HEK293 (cell line): ENCODE measurements around the gene MARF1.

ENCODE experiments used
- CTCF ChIA-PET: fragments of 350-600 bp; formaldehyde crosslinking; extraction: SDS; loops from one replicate; lab custom pipeline; 2021; ENCODE audit warnings: antibody characterized with exemption; lab: Yijun Ruan, JAX
- POLR2A ChIA-PET: fragments of 300-600 bp; formaldehyde crosslinking; extraction: SDS; loops from one replicate; lab custom pipeline; 2020; ENCODE audit warnings: antibody characterized with exemption, inconsistent platforms; lab: Yijun Ruan, JAX
- H3K27ac ChIP-seq: fragments of 200-500 bp; sonication (Bioruptor generic); 2 replicates; pipeline ENCODE4 v1.5.1; 2014; ENCODE audit warnings: low read depth, low read length, control low read depth, inconsistent platforms; ENCODE audit errors: extremely low read depth
- H3K36me3 ChIP-seq, 2 experiments: fragments of 200-500 bp in 1 of 2; sonication (Bioruptor generic) in 1 of 2; 1 replicate in 1 of 2; 2 replicates in 1 of 2; pipeline ENCODE4 v1.5.1; 2014 to 2017; ENCODE audit warnings: inconsistent platforms in 2 of 2, low read length in 2 of 2; ENCODE audit not compliant: control insufficient read depth in 2 of 2, insufficient read depth in 1 of 2
- H3K4me1 ChIP-seq: fragments of 200-500 bp; sonication (Bioruptor generic); 2 replicates; pipeline ENCODE4 v1.5.1; 2014; ENCODE audit warnings: mild to moderate bottlenecking, low read length, inconsistent platforms; ENCODE audit not compliant: control insufficient read depth, insufficient read depth
- H3K4me3 ChIP-seq: 2 replicates; pipeline ENCODE4 v1.5.1; 2011; ENCODE audit warnings: low read depth, mild to moderate bottlenecking, control low read depth, low read length, moderate library complexity
- H3K9me3 ChIP-seq: fragments of 200-500 bp; sonication (Bioruptor generic); 2 replicates; pipeline ENCODE4 v1.5.1; 2014; ENCODE audit warnings: low read depth, low read length, inconsistent platforms; ENCODE audit not compliant: control insufficient read depth, insufficient read depth
- EGR2 ChIP-seq: fragments of 450-650 bp; formaldehyde crosslinking; IDR thresholded peaks from 2 replicates; pipeline ENCODE4 v1.5.1; 2016; ENCODE audit warnings: low read depth, missing biosample characterization, missing genetic modification characterization
- HOXC10 ChIP-seq: sonication (generic); formaldehyde crosslinking; IDR thresholded peaks from 2 replicates; pipeline ENCODE4 v1.8.1; 2023; ENCODE audit warnings: mild to moderate bottlenecking, missing genetic modification reagents
- MZF1 ChIP-seq: fragments of 450-650 bp; formaldehyde crosslinking; IDR thresholded peaks from 2 replicates; pipeline ENCODE4 v1.5.1; 2017; ENCODE audit warnings: missing biosample characterization, missing genetic modification characterization, borderline replicate concordance
- PBX3 ChIP-seq: sonication (generic); formaldehyde crosslinking; IDR thresholded peaks from 2 replicates; pipeline ENCODE4 v1.8.1; 2022; ENCODE audit warnings: mild to moderate bottlenecking, moderate library complexity, missing genetic modification reagents
- PRDM1 ChIP-seq: fragments of 450-650 bp; formaldehyde crosslinking; IDR thresholded peaks from 2 replicates; pipeline ENCODE4; 2016; ENCODE audit warnings: missing biosample characterization, missing genetic modification characterization
- SP7 ChIP-seq: fragments of 450-650 bp; formaldehyde crosslinking; IDR thresholded peaks from 2 replicates; pipeline ENCODE4 v1.5.1; 2016; ENCODE audit warnings: missing biosample characterization, missing genetic modification characterization
- TSHZ1 ChIP-seq: fragments of 450-650 bp; formaldehyde crosslinking; IDR thresholded peaks from 2 replicates; pipeline ENCODE4 v1.5.1; 2016; ENCODE audit warnings: missing biosample characterization, missing genetic modification characterization, borderline replicate concordance
- ZBTB21 ChIP-seq: fragments of 450-650 bp; formaldehyde crosslinking; IDR thresholded peaks from 2 replicates; pipeline ENCODE4 v1.5.1; 2017; ENCODE audit warnings: missing biosample characterization, missing genetic modification characterization
- ZBTB48 ChIP-seq: fragments of 450-650 bp; formaldehyde crosslinking; IDR thresholded peaks from 2 replicates; pipeline ENCODE4 v1.5.1; 2016; ENCODE audit warnings: missing biosample characterization, missing genetic modification characterization
- ZBTB7A ChIP-seq: fragments of 450-650 bp; formaldehyde crosslinking; IDR thresholded peaks from 2 replicates; pipeline ENCODE4 v1.5.1; 2016; ENCODE audit warnings: low read depth, missing biosample characterization, missing genetic modification characterization
- ZNF112 ChIP-seq: fragments of 450-650 bp; formaldehyde crosslinking; IDR thresholded peaks from 2 replicates; pipeline ENCODE4 v1.5.0; 2017; ENCODE audit warnings: missing biosample characterization, missing genetic modification characterization
- ZNF138 ChIP-seq: fragments of 450-650 bp; formaldehyde crosslinking; IDR thresholded peaks from 2 replicates; pipeline ENCODE4 v1.5.1; 2016; ENCODE audit warnings: missing biosample characterization, missing genetic modification characterization, borderline replicate concordance
- ZNF548 ChIP-seq: fragments of 450-650 bp; formaldehyde crosslinking; IDR thresholded peaks from 2 replicates; pipeline ENCODE4 v1.5.1; 2016; ENCODE audit warnings: missing biosample characterization, missing genetic modification characterization
- ZNF560 ChIP-seq: fragments of 450-650 bp; formaldehyde crosslinking; IDR thresholded peaks from 2 replicates; pipeline ENCODE4 v1.5.1; 2017; ENCODE audit warnings: missing biosample characterization, missing genetic modification characterization, borderline replicate concordance
- ZNF561 ChIP-seq: fragments of 450-650 bp; IDR thresholded peaks from 2 replicates; pipeline ENCODE4 v1.5.1; 2018; ENCODE audit warnings: missing biosample characterization, missing genetic modification characterization, borderline replicate concordance
- ZNF585B ChIP-seq: fragments of 450-650 bp; formaldehyde crosslinking; IDR thresholded peaks from 2 replicates; pipeline ENCODE4 v1.5.1; 2016; ENCODE audit warnings: missing biosample characterization, missing genetic modification characterization
- ZNF600 ChIP-seq: fragments of 450-650 bp; formaldehyde crosslinking; IDR thresholded peaks from 2 replicates; pipeline ENCODE4 v1.5.1; 2016; ENCODE audit warnings: missing biosample characterization, missing genetic modification characterization
- ZNF624 ChIP-seq: fragments of 450-650 bp; formaldehyde crosslinking; IDR thresholded peaks from 2 replicates; pipeline ENCODE4 v1.5.1; 2017; ENCODE audit warnings: missing biosample characterization, missing genetic modification characterization
- ZNF629 ChIP-seq: fragments of 450-650 bp; formaldehyde crosslinking; IDR thresholded peaks from 2 replicates; pipeline ENCODE4 v1.5.1; 2017; ENCODE audit warnings: missing biosample characterization, missing genetic modification characterization
- ZNF792 ChIP-seq: fragments of 450-650 bp; formaldehyde crosslinking; IDR thresholded peaks from 2 replicates; pipeline ENCODE4 v1.5.1; 2016; ENCODE audit warnings: missing biosample characterization, missing genetic modification characterization
- TF ChIP-seq, protein P1 (sequence below): fragments of 450-650 bp; formaldehyde crosslinking; IDR thresholded peaks from 2 replicates; pipeline ENCODE4 v1.5.1; 2016; ENCODE audit warnings: missing biosample characterization, missing genetic modification characterization
- TF ChIP-seq, protein P2 (sequence below): fragments of 450-650 bp; formaldehyde crosslinking; IDR thresholded peaks from 2 replicates; pipeline ENCODE4 v1.5.1; 2016; ENCODE audit warnings: missing biosample characterization, missing genetic modification characterization
- TF ChIP-seq, protein P3 (sequence below): fragments of 450-650 bp; formaldehyde crosslinking; conservative IDR thresholded peaks from 2 replicates; pipeline ENCODE4 v1.5.1; 2016; ENCODE audit warnings: low read depth, missing biosample characterization, missing genetic modification characterization
- TF ChIP-seq, protein P4 (sequence below): fragments of 450-650 bp; formaldehyde crosslinking; IDR thresholded peaks from 2 replicates; pipeline ENCODE4 v1.5.1; 2016; ENCODE audit warnings: missing biosample characterization, missing genetic modification characterization

The MARF1 gene

DNA sequence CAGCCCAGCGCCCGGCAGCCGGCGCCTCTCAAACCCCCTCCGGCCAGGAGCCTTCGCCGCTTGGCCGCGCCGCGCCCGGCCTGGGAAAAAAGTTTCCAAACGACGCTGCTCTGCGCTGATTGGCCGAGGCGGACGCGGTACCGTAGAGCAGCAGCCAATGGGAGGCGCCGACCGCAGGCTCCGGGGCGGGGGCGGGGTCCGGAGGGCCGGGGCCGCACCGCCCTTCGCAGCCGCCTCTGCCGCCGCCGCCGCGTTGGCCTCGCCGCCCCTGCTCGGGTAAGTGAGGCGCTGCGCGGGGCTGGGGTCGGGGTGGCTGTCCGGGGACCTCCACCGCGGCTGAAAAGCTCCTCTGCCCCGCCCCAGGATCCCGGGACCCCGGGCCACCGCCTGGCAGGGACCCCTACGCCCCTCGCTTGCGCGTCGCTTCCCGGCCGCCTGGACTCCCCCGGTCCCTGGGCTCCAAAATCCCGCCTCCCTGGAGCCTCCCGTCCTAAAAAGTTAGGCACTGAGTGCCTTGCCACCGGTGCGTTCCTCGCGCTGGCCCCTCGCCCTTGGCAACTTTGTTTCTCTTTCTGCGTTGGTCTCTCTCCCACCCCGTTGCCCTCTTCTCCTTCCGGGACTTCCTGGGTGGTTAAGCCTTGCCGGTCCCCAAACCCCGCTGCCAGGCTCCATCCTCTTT, 7.2 kb upstream of the MARF1 start, which contains the start of gene NDE1 (continued):
- TF ChIP-seq, protein P1, sequence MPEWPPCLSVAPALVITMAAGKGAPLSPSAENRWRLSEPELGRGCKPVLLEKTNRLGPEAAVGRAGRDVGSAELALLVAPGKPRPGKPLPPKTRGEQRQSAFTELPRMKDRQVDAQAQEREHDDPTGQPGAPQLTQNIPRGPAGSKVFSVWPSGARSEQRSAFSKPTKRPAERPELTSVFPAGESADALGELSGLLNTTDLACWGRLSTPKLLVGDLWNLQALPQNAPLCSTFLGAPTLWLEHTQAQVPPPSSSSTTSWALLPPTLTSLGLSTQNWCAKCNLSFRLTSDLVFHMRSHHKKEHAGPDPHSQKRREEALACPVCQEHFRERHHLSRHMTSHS (tag by site-specific recombination) = no peak
- TF ChIP-seq ZNF112 (tag by site-specific recombination) (no peak), ZNF138 (tag by site-specific recombination) (no peak), SP7 (tag by site-specific recombination) (peak; percentile 21; the same call in 1 of the 2 replicates), ZNF585B (tag by site-specific recombination) (no peak), HOXC10 (CRISPR knock-in tag) (0 out of 2 replicates have a peak, but pooled peaks have one; percentile 30), PBX3 (CRISPR knock-in tag) (peak; percentile 84), ZBTB7A (tag by site-specific recombination) (0 out of 2 replicates have a peak, but pooled peaks have one; percentile 11), EGR2 (tag by site-specific recombination) (peak; percentile 21; the same call in 1 of the 2 replicates), ZBTB48 (peak; percentile 92), ZNF629 (tag by site-specific recombination) (no peak), ZNF624 (no peak)
- TF ChIP-seq, protein P2, sequence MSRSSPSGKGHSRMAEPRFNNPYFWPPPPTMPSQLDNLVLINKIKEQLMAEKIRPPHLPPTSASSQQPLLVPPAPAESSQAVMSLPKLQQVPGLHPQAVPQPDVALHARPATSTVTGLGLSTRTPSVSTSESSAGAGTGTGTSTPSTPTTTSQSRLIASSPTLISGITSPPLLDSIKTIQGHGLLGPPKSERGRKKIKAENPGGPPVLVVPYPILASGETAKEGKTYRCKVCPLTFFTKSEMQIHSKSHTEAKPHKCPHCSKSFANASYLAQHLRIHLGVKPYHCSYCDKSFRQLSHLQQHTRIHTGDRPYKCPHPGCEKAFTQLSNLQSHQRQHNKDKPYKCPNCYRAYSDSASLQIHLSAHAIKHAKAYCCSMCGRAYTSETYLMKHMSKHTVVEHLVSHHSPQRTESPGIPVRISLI (tag by site-specific recombination) = peak; percentile 82
- TF ChIP-seq, protein P3, sequence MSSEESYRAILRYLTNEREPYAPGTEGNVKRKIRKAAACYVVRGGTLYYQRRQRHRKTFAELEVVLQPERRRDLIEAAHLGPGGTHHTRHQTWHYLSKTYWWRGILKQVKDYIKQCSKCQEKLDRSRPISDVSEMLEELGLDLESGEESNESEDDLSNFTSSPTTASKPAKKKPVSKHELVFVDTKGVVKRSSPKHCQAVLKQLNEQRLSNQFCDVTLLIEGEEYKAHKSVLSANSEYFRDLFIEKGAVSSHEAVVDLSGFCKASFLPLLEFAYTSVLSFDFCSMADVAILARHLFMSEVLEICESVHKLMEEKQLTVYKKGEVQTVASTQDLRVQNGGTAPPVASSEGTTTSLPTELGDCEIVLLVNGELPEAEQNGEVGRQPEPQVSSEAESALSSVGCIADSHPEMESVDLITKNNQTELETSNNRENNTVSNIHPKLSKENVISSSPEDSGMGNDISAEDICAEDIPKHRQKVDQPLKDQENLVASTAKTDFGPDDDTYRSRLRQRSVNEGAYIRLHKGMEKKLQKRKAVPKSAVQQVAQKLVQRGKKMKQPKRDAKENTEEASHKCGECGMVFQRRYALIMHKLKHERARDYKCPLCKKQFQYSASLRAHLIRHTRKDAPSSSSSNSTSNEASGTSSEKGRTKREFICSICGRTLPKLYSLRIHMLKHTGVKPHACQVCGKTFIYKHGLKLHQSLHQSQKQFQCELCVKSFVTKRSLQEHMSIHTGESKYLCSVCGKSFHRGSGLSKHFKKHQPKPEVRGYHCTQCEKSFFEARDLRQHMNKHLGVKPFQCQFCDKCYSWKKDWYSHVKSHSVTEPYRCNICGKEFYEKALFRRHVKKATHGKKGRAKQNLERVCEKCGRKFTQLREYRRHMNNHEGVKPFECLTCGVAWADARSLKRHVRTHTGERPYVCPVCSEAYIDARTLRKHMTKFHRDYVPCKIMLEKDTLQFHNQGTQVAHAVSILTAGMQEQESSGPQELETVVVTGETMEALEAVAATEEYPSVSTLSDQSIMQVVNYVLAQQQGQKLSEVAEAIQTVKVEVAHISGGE = peak; percentile 55
- TF ChIP-seq, all 188 proteins: peak for 21

DNA sequence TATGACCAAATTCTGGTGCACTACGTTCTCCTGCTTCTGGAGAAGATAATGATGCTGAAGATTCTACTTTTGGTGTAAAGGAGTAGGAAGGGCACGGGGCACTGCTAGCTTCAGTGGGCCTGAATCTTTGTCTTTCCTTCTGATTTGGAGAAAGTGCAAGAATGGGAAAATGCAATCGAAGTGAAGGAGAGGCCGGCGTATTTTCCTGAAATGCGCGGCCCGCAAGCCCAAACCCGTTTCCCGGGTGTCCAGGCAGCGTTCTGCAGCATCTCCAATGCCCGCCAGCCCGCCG, 6.7 kb upstream of the MARF1 start:
- CTCF ChIA-PET = no interaction called here
- TF ChIP-seq HOXC10 (CRISPR knock-in tag) = no peak
- TF ChIP-seq ZBTB21 = no peak
- TF ChIP-seq ZNF792 (tag by site-specific recombination) = peak; percentile 40; the same call in 1 of the 2 replicates
- TF ChIP-seq ZNF600 (tag by site-specific recombination) = peak; percentile 65
- TF ChIP-seq ZNF548 = no peak
- no peak for TF ChIP-seq MZF1 (tag by site-specific recombination)
- TF ChIP-seq PRDM1 (tag by site-specific recombination) = peak; percentile 78
- TF ChIP-seq ZNF561 = no peak
- TF ChIP-seq TSHZ1 = no peak
- TF ChIP-seq, protein P4, sequence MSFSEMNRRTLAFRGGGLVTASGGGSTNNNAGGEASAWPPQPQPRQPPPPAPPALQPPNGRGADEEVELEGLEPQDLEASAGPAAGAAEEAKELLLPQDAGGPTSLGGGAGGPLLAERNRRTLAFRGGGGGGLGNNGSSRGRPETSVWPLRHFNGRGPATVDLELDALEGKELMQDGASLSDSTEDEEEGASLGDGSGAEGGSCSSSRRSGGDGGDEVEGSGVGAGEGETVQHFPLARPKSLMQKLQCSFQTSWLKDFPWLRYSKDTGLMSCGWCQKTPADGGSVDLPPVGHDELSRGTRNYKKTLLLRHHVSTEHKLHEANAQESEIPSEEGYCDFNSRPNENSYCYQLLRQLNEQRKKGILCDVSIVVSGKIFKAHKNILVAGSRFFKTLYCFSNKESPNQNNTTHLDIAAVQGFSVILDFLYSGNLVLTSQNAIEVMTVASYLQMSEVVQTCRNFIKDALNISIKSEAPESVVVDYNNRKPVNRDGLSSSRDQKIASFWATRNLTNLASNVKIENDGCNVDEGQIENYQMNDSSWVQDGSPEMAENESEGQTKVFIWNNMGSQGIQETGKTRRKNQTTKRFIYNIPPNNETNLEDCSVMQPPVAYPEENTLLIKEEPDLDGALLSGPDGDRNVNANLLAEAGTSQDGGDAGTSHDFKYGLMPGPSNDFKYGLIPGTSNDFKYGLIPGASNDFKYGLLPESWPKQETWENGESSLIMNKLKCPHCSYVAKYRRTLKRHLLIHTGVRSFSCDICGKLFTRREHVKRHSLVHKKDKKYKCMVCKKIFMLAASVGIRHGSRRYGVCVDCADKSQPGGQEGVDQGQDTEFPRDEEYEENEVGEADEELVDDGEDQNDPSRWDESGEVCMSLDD (tag by site-specific recombination) = no peak
- TF ChIP-seq ZNF629 (tag by site-specific recombination) = 0 out of 2 replicates have a peak, but pooled peaks have one; percentile 11
- no peak for TF ChIP-seq ZNF560
- Histone ChIP-seq H3K4me3 (peak overlapping the region; percentile 15), H3K9me3 (no peaks in the 10 kb centered on the region), H3K36me3 (peaks cover 3 to 7% of the 10 kb centered on the region in 2 experiments; a peak in 2 of 3 replicates), H3K27ac (no peak overlapping the region), H3K4me1 (no peaks in the 10 kb centered on the region)
- POLR2A ChIA-PET = no interaction called here
